NCI-H2171 (cell line): ENCODE results near the gene VPS37C.
"Not testable (repeated sequence)": the region's sequence is repeated elsewhere in the genome, so short reads cannot be mapped to it uniquely, and the experiment has no call there.

Source experiments
- DNase-seq: peaks from one replicate; lab custom pipeline; 2025; lab: John Stamatoyannopoulos, UW

Gene VPS37C

GRCh38 chr11:61161190-61162091 lies at the start of gene VPS37C:
Gene VPS37C, minus strand, starts transcription at chr11:61161426. Its CDS starts 22,597 bp downstream, at chr11:61138829.
- peak; percentile 88 for DNase-seq

- DNase-seq: not testable (repeated sequence)
These were observed 49.4 kb upstream of the VPS37C start for GRCh38 chr11:61210629-61211028.

GRCh38 chr11:61207636-61208310 lies 46.5 kb upstream of the VPS37C start:
- not testable (repeated sequence) for DNase-seq

DNA sequence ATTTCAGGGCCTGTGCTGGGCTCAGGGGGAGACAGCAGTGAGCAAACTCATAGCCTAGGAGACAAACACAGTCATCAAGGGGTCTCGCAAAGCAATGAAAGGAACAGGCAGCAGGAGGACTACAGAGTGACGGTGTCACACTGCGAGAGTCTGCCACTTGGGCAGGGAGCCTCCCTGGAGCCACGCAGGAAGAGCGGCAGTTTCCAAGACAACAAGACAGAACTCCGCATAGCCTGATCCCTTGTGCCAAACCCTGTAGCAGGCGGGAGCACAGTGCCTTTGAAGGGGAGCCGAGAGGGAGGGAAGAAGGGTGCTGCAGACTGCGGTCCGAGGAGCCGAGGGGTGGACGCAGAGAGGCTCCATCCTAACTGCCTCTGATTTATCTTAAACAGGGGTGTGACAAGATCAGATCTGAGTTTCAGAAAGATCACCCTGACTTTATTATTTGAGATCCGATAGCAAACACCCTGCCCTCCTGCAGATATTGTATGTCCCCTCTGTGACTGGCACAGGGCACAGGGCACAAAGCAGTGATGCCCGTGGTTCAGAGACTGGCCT lies 43.4 kb upstream of the VPS37C start:
- not testable (repeated sequence) for DNase-seq

DNA sequence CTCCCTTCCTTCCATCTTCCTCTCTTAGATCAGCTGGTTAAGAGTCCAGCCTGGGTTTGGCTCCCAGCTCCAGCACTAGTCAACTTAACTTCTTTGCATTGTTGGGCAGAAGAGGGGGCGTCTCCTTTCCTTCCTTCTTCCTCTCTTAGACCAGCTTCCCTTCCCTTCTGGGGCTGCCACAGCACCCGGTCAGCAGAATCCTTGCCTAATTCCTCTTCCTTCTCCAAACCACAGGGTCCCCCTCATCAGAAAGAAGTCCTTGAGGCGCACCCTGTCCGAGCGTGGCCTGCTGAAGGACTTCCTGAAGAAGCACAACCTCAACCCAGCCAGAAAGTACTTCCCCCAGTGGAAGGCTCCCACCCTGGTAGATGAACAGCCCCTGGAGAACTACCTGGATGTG lies 42.6 kb upstream of the VPS37C start:
- not testable (repeated sequence) for DNase-seq

- DNase-seq: not testable (repeated sequence)
These were observed 41.9 kb upstream of the VPS37C start, which contains the start of gene PGA3 for GRCh38 chr11:61202950-61203746. Gene PGA3, plus strand, starts transcription at chr11:61203515. Its CDS starts 50 bp downstream, at chr11:61203565.

DNA sequence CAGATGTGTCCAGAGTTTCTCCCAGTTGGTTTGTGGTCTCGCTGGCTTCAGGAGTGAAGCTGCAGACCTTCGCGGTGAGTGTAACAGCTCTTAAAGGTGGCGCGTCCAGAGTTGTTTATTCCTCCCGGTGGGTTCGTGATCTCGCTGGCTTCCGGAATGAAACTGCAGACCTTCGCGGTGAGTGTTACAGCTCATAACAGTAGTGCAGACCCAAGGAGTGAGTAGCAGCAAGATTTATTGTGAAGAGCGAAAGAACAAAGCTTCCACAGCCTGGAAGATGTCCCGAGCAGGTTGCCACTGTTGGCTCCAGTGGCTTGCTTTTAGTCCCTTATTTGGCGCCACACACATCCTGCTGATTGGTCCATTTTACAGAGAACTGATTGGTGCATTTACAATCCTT lies 40.2 kb upstream of the VPS37C start:
- DNase-seq: no peak

DNA sequence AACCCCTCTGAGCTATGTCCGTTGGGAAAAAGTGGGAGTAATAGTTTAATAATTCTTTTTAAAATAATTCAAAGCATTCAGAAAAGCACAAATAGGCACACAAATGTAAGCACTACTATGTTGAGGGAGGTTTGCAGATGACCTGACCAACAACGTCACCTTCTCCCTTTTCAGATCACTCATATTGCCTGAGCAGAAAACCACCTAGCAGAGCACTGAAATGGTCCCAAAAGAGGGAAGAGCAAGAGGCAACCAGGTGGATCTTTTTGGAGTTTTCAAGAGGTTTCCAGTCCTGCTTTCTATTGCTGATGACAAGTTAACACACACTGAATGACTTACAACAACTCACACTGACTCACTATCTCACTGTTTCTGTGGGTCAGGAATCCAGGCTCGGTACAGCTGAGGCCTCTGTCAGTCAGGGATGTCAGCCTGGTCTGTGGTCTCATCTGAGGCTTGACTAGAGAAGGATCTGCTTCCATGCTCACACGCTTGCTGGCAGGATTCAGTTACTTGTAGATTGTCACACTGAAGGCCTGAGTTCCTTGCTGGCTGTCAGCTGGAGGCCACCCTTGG lies 37.8 kb upstream of the VPS37C start:
- no peak for DNase-seq

GRCh38 chr11:61198361-61198760 lies 37.1 kb upstream of the VPS37C start:
- no peak for DNase-seq

GRCh38 chr11:61195719-61196118 lies 34.5 kb upstream of the VPS37C start:
- no peak for DNase-seq

- no peak for DNase-seq
These were observed 33.9 kb upstream of the VPS37C start for GRCh38 chr11:61194981-61195695.

GRCh38 chr11:61194169-61194671 lies 33.0 kb upstream of the VPS37C start:
- DNase-seq: no peak

DNA sequence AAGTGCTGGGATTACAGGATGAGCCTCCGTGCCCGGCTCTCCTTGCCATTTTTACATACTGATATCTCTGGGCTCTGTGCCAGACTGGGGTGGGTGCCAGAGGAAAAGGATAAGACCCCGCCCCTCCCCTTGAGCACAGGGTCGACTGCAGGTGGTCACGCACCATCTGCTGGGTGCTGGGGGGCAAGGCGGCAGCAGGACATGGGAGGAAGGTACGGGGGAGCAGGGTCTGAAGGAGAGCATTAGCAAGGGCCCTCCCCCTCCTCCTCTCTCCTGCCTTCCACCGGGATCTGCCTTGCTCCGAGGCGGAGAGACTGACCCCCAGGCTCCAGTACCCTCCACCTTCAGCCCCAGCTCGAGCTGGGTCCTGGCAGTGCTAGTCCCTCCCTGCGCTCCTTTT lies 32.4 kb upstream of the VPS37C start:
- DNase-seq: peak; percentile 79

- no peak for DNase-seq
These were observed 28.7 kb upstream of the VPS37C start for GRCh38 chr11:61189933-61190332.

DNA sequence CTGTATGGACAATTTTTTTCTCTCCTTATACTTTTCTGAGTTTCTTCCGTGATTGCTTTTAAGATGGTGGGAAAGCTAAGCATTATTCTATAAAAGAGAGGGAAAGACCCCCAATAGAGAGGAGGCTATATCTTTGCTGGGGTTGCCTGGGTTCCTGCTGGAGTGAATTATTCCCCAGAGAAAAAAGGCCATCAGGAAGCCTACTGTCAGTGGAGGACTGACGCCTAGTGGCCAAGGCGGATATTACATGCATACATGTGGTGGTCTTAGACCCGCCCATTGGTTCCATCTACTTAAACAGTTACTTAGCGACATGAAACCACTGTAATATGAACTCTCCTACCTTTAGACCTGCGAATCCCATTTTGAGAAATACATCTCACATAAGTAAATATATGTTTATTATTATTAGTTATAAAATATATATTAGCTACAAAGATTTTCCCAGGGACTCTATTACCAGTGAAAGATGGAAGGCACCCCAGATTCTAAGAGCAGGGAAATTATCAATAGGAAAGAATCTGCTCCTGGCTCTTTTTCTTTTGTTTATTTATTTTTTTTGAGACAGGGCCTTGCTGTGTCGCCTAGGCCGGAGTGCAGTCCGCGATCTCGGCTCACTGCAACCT lies 26.4 kb upstream of the VPS37C start:
- peak; percentile 77 for DNase-seq

DNA sequence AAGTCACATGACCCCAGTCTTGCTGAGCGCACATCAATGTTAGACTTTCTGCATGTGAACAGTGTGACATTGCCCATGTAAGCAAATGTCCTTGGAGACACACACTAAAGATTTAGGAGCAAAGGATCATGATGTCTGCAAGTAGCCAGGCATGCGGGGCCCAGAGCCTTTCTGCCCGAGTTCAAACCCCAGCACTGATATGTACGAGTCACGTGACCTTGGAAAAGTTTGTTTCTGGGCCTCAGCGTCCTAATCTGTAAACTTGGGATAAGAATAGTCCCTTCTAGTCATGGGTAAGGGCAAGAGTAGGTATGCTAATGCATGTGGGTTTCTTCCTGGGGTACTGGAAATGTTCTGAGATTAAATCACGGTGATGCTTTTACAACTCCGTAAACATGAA lies 25.3 kb upstream of the VPS37C start:
- DNase-seq: no peak

DNA sequence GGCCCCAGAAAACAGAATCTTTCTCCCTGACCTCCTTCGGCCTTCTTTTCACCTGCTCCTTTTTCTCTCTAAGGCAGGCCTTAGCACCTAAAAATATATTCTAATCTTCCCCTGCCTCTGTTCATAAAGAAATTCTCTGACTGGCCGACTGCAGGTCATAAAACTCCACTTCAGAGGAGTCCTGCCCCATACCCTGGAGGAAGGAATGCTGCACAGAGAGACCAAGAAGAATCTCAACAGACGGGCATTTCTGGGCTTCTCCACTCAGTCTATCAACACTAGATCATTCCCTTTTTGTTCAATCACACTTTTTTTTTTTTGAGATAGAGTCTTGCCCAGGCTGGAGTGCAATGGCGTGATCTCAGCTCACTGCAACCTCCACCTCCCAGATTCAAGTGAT lies 22.4 kb upstream of the VPS37C start:
- no peak for DNase-seq

DNA sequence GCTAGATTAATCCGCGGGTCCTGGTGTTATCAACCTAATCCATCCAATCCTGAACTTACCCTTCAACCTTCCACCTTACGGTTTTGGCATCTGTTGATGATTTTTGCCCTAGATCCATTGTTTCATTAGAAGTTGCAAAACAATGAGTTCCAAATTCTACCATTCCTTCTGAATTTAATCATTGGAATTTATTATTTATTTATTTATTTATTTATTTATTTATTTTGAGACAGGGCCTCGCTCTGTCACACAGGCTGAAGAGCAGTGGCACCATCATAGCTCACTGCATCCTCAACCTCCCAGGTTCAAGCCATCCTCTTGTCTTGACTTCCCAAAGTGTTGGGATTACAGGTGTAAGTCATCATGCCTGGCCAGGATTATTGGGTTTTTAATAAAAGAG lies 20.3 kb upstream of the VPS37C start:
- no peak for DNase-seq

GRCh38 chr11:61180205-61180604 lies 19.0 kb upstream of the VPS37C start:
- not testable (repeated sequence) for DNase-seq

DNA sequence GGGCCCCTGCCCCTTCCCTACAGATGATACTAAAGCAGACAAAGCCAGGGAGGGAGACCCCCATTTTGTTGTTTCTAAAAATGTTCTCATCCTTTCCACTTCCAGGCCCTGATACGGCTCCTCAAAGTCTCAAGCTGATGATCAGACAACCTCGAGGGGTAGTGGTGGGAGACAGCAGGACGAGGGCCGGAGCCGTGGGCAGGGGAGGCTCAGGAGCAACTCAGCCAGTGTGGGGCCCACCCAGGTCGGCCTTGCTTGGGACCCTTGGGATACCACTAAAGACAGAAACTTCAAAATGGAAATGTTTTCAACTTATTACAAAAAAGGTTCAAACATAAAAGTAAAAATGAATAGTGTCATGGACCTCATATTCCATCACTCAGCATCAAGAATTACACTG lies 15.2 kb upstream of the VPS37C start:
- no peak for DNase-seq
